ENCODE measurements around the gene KCNJ6.

DNA sequence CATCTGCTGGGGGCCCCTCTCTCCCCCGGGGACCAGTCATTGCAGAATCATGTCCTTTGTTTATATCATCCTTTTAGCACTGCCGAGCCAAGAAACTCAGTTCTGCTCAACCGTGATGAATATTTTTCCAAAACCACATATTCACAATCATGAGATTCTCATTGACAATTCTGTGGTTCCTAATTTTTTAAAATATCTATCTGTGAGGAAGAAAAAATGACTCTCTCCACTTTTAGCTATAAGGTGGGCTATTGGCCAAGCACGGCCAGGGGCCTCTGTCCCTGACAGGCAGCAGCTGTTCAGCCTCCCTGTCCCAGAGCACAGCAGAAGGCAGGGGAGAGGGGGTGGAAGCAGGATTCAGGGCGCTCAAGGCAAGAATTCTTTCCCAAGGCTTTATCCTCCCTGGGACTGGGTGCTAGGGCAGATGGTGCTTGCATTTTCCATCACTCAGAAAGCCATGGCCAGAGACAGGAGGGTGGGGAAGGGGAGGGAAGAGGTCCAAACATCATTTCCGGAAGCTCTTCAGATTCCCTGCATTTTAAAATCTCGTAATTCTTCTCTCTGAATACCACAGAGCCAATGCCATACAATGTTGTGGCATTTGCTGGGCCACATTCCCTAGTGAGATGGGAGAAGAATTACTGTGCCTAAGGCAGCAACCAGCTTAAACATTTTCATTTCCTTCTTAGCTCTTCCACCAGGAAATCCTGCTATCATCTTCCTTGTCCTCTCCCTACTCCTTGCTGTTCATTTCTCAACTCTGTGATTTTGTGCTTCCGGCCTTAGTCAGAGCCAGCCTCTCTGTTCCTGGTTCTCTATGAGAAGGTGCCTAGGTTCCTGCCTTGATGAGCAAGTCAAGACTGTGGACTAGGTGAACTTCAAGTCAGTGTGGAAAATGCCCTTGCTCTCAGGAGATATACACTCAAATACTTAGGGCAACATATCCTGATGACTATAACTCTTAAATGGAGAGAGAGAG, 60.3 kb downstream of the KCNJ6 start:
- TF ChIP-seq, protein P1, sequence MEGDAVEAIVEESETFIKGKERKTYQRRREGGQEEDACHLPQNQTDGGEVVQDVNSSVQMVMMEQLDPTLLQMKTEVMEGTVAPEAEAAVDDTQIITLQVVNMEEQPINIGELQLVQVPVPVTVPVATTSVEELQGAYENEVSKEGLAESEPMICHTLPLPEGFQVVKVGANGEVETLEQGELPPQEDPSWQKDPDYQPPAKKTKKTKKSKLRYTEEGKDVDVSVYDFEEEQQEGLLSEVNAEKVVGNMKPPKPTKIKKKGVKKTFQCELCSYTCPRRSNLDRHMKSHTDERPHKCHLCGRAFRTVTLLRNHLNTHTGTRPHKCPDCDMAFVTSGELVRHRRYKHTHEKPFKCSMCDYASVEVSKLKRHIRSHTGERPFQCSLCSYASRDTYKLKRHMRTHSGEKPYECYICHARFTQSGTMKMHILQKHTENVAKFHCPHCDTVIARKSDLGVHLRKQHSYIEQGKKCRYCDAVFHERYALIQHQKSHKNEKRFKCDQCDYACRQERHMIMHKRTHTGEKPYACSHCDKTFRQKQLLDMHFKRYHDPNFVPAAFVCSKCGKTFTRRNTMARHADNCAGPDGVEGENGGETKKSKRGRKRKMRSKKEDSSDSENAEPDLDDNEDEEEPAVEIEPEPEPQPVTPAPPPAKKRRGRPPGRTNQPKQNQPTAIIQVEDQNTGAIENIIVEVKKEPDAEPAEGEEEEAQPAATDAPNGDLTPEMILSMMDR (IDR thresholded peaks at IDR 0.05) = no peak
- no peak for TF ChIP-seq POLR2A (IDR thresholded peaks at IDR 0.05)

Measured in uterus (tissue), 2 donors.